Measurements from ENCODE around the gene C12orf76.

The C12orf76 gene

GRCh38 chr12:110067531-110067930 lies 19.2 kb upstream of the C12orf76 start:
- no peak for DNase-seq
- peaks cover 4% of the 10 kb centered on the region for H3K79me2 ChIP-seq (ENCODE audit: insufficient read depth, low read length)

GRCh38 chr12:110065540-110065939 lies 17.2 kb upstream of the C12orf76 start:
- H3K36me3 ChIP-seq (ENCODE audit: insufficient read depth, low read length) = no peaks in the 10 kb centered on the region
- no peak overlapping the region for H3K4me2 ChIP-seq (ENCODE audit: insufficient read depth, low read length)
- H3K27ac ChIP-seq (ENCODE audit: low read length) = no peak overlapping the region
- no peak overlapping the region for H2AFZ ChIP-seq (ENCODE audit: low read depth, low read length)
- no peaks in the 10 kb centered on the region for H3K4me1 ChIP-seq (ENCODE audit: insufficient read depth, low read length)
- H3K9ac ChIP-seq (ENCODE audit: low read depth, low read length) = no peak overlapping the region
- no peaks in the 10 kb centered on the region; the same call in 1 of the 2 replicates for H4K20me1 ChIP-seq (ENCODE audit: insufficient read depth, low read length)
- ATAC-seq (ENCODE audit: insufficient read depth, low read depth) (no peak), DNase-seq (no peak)
- H3K79me2 ChIP-seq (ENCODE audit: insufficient read depth, low read length) = no peaks in the 10 kb centered on the region
- no peaks in the 10 kb centered on the region for H3K27me3 ChIP-seq (ENCODE audit: insufficient read depth, low read length, poor library complexity)
- TF ChIP-seq, protein P1, sequence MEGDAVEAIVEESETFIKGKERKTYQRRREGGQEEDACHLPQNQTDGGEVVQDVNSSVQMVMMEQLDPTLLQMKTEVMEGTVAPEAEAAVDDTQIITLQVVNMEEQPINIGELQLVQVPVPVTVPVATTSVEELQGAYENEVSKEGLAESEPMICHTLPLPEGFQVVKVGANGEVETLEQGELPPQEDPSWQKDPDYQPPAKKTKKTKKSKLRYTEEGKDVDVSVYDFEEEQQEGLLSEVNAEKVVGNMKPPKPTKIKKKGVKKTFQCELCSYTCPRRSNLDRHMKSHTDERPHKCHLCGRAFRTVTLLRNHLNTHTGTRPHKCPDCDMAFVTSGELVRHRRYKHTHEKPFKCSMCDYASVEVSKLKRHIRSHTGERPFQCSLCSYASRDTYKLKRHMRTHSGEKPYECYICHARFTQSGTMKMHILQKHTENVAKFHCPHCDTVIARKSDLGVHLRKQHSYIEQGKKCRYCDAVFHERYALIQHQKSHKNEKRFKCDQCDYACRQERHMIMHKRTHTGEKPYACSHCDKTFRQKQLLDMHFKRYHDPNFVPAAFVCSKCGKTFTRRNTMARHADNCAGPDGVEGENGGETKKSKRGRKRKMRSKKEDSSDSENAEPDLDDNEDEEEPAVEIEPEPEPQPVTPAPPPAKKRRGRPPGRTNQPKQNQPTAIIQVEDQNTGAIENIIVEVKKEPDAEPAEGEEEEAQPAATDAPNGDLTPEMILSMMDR (IDR thresholded peaks at IDR 0.05; ENCODE audit: borderline replicate concordance, extremely low read depth, low read length, poor library complexity, severe bottlenecking) = no peak
- TF ChIP-seq EZH2 (IDR thresholded peaks at IDR 0.05; ENCODE audit: borderline replicate concordance, low read depth, low read length, severe bottlenecking) = no peak
- H3K9me3 ChIP-seq (ENCODE audit: insufficient read depth, low read length, severe bottlenecking) = no peaks in the 10 kb centered on the region
- H3K4me3 ChIP-seq (ENCODE audit: low read depth in 1 of 2, low read length in 2 of 2) = no peak overlapping the region

More at GRCh38 chr12:110067531-110067930, 19.2 kb upstream of the C12orf76 start:
- Histone ChIP-seq H3K4me3 (ENCODE audit: low read depth in 1 of 2, low read length in 2 of 2) (no peak overlapping the region), H3K4me1 (ENCODE audit: insufficient read depth, low read length) (peaks cover 12% of the 10 kb centered on the region), H3K27ac (ENCODE audit: low read length) (no peak overlapping the region), H4K20me1 (ENCODE audit: insufficient read depth, low read length) (no peaks in the 10 kb centered on the region; the same call in 1 of the 2 replicates), H3K4me2 (ENCODE audit: insufficient read depth, low read length) (no peak overlapping the region), H3K27me3 (ENCODE audit: insufficient read depth, low read length, poor library complexity) (no peaks in the 10 kb centered on the region), H3K9me3 (ENCODE audit: insufficient read depth, low read length, severe bottlenecking) (no peaks in the 10 kb centered on the region), H3K36me3 (ENCODE audit: insufficient read depth, low read length) (no peaks in the 10 kb centered on the region), H2AFZ (ENCODE audit: low read depth, low read length) (no peak overlapping the region), H3K9ac (ENCODE audit: low read depth, low read length) (no peak overlapping the region)
- TF ChIP-seq EZH2 (IDR thresholded peaks at IDR 0.05; ENCODE audit: borderline replicate concordance, low read depth, low read length, severe bottlenecking) = no peak
- TF ChIP-seq, protein P1 (IDR thresholded peaks at IDR 0.05; ENCODE audit: borderline replicate concordance, extremely low read depth, low read length, poor library complexity, severe bottlenecking) = no peak
- no peak for ATAC-seq (ENCODE audit: insufficient read depth, low read depth)

GRCh38 chr12:110062241-110062640 lies 13.9 kb upstream of the C12orf76 start:
- no peak for DNase-seq
- Histone ChIP-seq H3K27me3 (ENCODE audit: insufficient read depth, low read length, poor library complexity) (no peaks in the 10 kb centered on the region), H3K9me3 (ENCODE audit: insufficient read depth, low read length, severe bottlenecking) (no peaks in the 10 kb centered on the region), H3K79me2 (ENCODE audit: insufficient read depth, low read length) (no peaks in the 10 kb centered on the region), H3K4me2 (ENCODE audit: insufficient read depth, low read length) (no peak overlapping the region), H2AFZ (ENCODE audit: low read depth, low read length) (no peak overlapping the region), H3K36me3 (ENCODE audit: insufficient read depth, low read length) (no peaks in the 10 kb centered on the region), H3K4me1 (ENCODE audit: insufficient read depth, low read length) (no peaks in the 10 kb centered on the region), H4K20me1 (ENCODE audit: insufficient read depth, low read length) (no peaks in the 10 kb centered on the region; the same call in 1 of the 2 replicates), H3K4me3 (ENCODE audit: low read depth in 1 of 2, low read length in 2 of 2) (no peak overlapping the region), H3K27ac (ENCODE audit: low read length) (no peak overlapping the region), H3K9ac (ENCODE audit: low read depth, low read length) (no peak overlapping the region)
- no peak for ATAC-seq (ENCODE audit: insufficient read depth, low read depth)
- TF ChIP-seq EZH2 (IDR thresholded peaks at IDR 0.05; ENCODE audit: borderline replicate concordance, low read depth, low read length, severe bottlenecking) = no peak
- TF ChIP-seq, protein P1 (IDR thresholded peaks at IDR 0.05; ENCODE audit: borderline replicate concordance, extremely low read depth, low read length, poor library complexity, severe bottlenecking) = no peak

- Histone ChIP-seq H3K36me3 (ENCODE audit: insufficient read depth, low read length) (no peaks in the 10 kb centered on the region), H4K20me1 (ENCODE audit: insufficient read depth, low read length) (no peaks in the 10 kb centered on the region), H3K9me3 (ENCODE audit: insufficient read depth, low read length, severe bottlenecking) (no peaks in the 10 kb centered on the region), H3K79me2 (ENCODE audit: insufficient read depth, low read length) (no peaks in the 10 kb centered on the region), H2AFZ (ENCODE audit: low read depth, low read length) (no peak overlapping the region), H3K4me1 (ENCODE audit: insufficient read depth, low read length) (no peaks in the 10 kb centered on the region), H3K9ac (ENCODE audit: low read depth, low read length) (no peak overlapping the region), H3K4me3 (ENCODE audit: low read depth in 1 of 2, low read length in 2 of 2) (no peak overlapping the region), H3K27me3 (ENCODE audit: insufficient read depth, low read length, poor library complexity) (no peaks in the 10 kb centered on the region), H3K4me2 (ENCODE audit: insufficient read depth, low read length) (no peak overlapping the region), H3K27ac (ENCODE audit: low read length) (no peak overlapping the region)
- DNase-seq = no peak
- no peak for ATAC-seq (ENCODE audit: insufficient read depth, low read depth)
- TF ChIP-seq, protein P1 (IDR thresholded peaks at IDR 0.05; ENCODE audit: borderline replicate concordance, extremely low read depth, low read length, poor library complexity, severe bottlenecking) = no peak
- TF ChIP-seq EZH2 (IDR thresholded peaks at IDR 0.05; ENCODE audit: borderline replicate concordance, low read depth, low read length, severe bottlenecking) = no peak
Measured at GRCh38 chr12:110059651-110060000, 11.3 kb upstream of the C12orf76 start.
